HG02678 (cell line): ENCODE measurements around the gene CABP4.

Experiments used
- ATAC-seq: cut with Tn5 transposase; IDR thresholded peaks from one replicate; pipeline ENCODE4 v1.9.1; 2021; ENCODE audit warnings: mild to moderate bottlenecking, moderate library complexity; ENCODE audit not compliant: unreplicated experiment

CABP4 gene

GRCh38 chr11:67455054-67455453 is at the start of gene CABP4:
CABP4 (plus strand) TSS chr11:67455354; CDS start chr11:67455424, 70 bp downstream.
- ATAC-seq, result no peak

DNA sequence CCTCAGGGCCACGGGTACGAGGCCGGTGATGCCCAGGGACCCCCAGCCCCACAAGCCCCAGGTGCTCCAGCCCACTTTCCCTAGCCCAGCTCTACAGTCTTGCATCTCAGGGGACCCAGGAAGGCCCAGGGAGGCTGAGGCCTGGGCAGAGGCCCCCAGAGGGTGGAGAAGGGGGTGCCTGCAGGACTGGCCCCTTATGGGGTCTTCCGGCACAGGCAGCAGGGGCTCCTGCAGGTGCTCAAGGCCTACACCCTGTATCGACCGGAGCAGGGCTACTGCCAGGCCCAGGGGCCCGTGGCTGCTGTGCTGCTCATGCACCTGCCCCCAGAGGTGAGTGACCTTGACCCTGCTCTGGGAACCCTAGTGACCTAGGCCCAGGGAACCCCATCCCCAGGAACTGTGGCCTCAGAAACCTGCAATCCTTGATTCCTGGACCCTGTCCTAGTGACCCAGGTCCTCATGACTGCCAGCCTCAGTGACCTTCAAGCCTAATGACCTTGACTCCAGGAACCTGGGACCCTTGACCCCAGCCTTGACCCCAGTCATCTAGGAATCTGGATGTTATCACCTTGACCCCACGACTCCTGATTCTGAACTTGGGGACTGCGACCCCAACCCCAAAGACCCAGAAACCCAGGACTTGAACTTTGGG is 49.3 kb upstream of the CABP4 start:
- ATAC-seq, result no peak

GRCh38 chr11:67406420-67406968 is 48.7 kb upstream of the CABP4 start:
- ATAC-seq, result no peak

GRCh38 chr11:67406969-67407687 is 48.0 kb upstream of the CABP4 start:
- no peak for ATAC-seq

- no peak for ATAC-seq
Observed at GRCh38 chr11:67407688-67408163, 47.4 kb upstream of the CABP4 start.

- no peak for ATAC-seq
Observed at GRCh38 chr11:67408437-67409200, 46.5 kb upstream of the CABP4 start.

DNA sequence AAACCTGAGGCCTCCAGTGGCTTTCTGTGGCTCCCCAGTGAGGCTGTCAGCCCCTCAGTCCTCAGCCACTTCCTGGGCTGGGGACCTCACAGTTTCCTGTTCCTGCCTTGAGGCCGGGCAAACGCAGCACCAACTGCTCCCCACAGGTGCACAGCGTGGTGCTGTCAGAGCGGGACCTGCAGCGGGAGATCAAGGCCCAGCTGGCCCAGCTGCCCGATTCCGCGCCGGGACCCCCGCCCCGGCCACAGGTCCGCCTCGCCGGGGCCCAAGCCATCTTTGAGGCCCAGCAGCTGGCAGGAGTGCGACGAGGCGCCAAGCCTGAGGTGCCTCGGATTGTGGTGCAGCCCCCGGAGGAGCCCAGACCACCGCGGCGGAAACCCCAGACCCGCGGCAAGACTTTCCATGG is 45.9 kb upstream of the CABP4 start:
- ATAC-seq, result peak; percentile 61

DNA sequence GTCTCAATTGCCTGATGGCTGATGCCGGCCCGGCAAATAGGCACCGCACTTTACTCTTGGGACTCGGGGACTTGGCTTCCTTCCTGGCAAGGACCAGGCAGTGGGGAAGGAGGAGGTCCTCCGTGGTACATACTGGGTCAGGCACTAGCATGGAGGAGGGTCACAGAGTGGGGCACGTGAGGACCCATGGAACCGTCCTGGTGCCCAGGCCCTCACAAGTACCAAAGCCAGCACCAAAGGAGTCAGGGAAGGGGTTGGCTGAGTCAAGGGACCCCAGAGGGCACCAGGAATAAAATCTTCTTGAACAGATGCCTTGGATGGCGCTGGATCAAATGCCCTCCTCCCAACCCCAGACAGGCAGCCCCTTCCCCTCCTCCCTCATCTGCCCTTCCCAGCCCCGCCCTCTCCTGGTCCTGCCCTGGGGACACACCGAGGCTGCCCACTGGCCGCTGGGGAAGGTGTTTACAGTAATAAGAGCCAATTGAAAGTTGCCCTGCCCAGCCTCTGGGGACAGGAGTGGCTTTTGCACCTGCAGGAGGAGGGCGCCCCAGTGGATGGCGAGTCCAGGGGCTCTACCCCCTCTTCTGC is 45.3 kb upstream of the CABP4 start:
- ATAC-seq, result no peak

DNA sequence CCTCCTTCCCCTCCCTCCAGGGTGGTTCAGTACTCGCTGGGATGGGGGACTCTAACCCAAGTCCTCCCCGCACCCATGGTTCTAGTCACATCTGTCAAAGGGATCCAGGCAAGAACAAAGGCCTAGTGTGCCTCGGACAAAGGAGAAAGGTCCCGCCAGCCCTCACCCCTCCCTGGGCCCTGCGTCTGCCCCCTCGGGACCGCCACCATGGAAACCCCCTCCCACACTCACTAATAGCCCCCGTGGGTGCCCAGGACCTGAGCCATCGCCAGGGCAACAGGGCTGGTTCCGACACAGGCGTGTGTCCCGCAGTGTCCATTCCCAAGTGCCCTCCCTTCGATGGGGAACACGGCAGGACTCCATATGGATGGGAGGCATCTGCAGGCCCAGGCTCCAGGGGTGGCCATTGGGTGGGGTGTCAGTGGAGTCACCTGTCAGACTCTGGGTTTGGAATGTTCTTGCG is 44.8 kb upstream of the CABP4 start:
- no peak for ATAC-seq

GRCh38 chr11:67410984-67411784 is 44.0 kb upstream of the CABP4 start:
- no peak for ATAC-seq

DNA sequence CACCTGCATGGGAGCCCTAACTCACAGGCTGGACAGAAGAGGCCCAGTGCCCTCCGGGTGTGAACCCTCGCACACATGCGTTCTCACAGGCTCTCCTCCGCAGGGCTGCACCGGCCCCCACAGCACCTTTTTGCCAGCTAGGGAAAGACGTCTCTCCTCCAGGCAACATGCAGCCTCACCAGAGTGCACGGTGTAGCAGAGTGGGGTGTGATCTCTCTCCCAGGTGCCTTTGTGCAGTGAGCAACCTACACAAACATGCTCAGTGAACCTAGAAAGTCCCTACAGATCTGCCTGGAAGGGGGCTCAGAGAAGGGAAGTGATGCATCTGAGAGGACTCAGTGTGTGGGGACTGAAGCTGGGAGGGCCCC is 43.4 kb upstream of the CABP4 start:
- no peak for ATAC-seq

GRCh38 chr11:67412495-67413179 is 42.5 kb upstream of the CABP4 start:
- no peak for ATAC-seq

DNA sequence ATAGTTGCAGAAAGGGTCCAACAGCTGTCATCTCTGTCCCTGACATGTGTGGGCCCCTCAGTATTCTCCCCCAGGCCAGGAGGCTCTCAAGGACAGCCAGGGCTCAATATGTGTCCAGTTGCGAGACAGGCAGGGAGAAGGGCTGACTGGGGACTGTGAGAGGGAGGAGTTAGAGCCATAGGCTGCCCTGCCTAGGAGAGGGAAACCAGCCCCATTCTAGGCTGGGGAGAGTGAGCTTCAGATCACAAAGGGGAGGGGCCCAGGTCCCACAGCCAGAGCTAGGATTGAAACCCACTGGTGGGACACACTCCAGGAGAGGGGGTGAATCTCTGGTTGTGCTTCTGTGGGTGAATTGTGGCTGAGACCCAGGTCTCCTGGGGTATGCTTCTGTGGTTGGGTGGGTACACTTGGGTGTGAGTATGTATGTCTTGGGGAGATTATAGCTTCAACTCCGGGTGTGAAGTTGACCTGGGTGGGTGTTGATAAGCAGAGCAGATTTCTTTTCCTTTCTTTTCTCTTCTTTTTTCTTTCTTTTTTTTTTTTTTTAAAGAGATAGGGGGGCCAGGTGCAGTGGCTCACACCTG is 41.8 kb upstream of the CABP4 start:
- ATAC-seq, result no peak

GRCh38 chr11:67415501-67416304 is 39.5 kb upstream of the CABP4 start, which contains the start of gene CARNS1:
CARNS1 (plus strand) TSS chr11:67415678; CDS start chr11:67416200, 522 bp downstream.
- ATAC-seq, result no peak

- no peak for ATAC-seq
Observed at GRCh38 chr11:67416416-67417335, 38.5 kb upstream of the CABP4 start.

DNA sequence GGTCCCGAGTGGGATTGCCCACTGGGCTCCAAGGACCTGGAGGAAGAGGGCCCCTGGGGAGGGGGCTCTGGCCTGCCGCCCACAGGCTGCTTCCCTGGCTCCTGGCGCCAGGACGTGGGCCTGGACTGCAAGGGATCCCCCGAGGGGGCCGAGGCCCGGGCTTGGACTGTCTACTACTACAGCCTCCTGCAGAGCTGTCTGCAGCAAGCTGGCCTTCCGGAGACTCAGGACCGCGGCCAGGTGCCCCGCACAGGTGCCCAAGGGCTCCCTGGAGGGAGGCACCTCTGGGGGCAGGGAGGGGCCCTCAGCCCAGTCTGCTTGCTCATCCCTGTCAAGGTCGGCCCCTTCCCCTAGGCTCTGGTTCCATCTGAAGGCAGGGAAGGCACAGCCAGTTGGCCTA is 37.7 kb upstream of the CABP4 start:
- ATAC-seq, result no peak
